ENCODE data around the gene COL8A2.

DNA sequence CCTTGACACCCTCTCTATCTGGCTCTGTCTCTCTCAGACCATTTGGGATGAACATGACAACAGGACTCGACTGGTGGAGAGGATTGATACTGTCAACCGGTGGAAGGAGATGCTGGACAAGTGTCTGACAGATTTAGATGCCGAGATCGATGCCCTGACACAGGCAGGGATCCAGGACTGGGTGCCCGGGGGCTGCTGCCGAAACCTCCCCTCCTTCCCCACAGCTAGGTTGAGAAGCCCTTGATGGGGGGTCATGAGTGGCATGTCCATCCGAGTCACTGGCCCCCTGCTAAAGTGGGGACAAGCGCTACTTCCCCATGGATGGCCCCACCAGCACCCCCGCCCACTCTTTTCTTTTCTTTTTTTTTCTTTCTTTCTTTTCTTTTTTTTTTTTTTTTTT lies 39.9 kb downstream of the COL8A2 start:
- TF ChIP-seq CTCF (IDR thresholded peaks at IDR 0.05; ENCODE audit: poor library complexity, severe bottlenecking) (no peak), POLR2AphosphoS5 (IDR thresholded peaks at IDR 0.05) (no peak)

Measured in neural cell (in vitro differentiated cells).